Esophagus (tissue), 2 donors: ENCODE data around the gene NPHS1. TPM values are rescaled to one million over a fixed set of nuclear protein-coding genes. Genes with fewer than 3 reads are reported as not detected.

Experiments used
- H3K27ac ChIP-seq, 2 donors: one replicate each; pipeline ENCODE4 v1.5.1; 2013; ENCODE audit warnings: low read depth in 2 of 2, mild to moderate bottlenecking in 2 of 2, inconsistent platforms in 1 of 2, low read length in 1 of 2, moderate library complexity in 1 of 2
- H3K27me3 ChIP-seq, 2 donors: one replicate each; pipeline ENCODE4 v1.6.1; 2013; ENCODE audit warnings: low read length in 2 of 2, control low read depth in 1 of 2, mild to moderate bottlenecking in 1 of 2; ENCODE audit not compliant: insufficient read depth in 2 of 2, control insufficient read depth in 1 of 2
- H3K36me3 ChIP-seq, 2 donors: one replicate each; pipeline ENCODE4 v1.6.1; 2013; ENCODE audit warnings: low read length in 1 of 2; ENCODE audit not compliant: control insufficient read depth in 2 of 2, insufficient read depth in 2 of 2
- H3K4me1 ChIP-seq, 2 donors: one replicate each; pipeline ENCODE4 v1.6.1; 2013; ENCODE audit warnings: low read length in 1 of 2; ENCODE audit not compliant: control insufficient read depth in 2 of 2, insufficient read depth in 2 of 2
- H3K4me3 ChIP-seq, 2 donors: one replicate each; pipeline ENCODE4 v1.5.1; 2013; ENCODE audit warnings: low read length in 2 of 2, mild to moderate bottlenecking in 2 of 2, low read depth in 1 of 2, moderate library complexity in 1 of 2
- H3K9me3 ChIP-seq, 2 donors: one replicate each; pipeline ENCODE4 v1.6.1; 2013; ENCODE audit warnings: mild to moderate bottlenecking in 2 of 2, low read depth in 1 of 2, low read length in 1 of 2, moderate library complexity in 1 of 2; ENCODE audit not compliant: control insufficient read depth in 2 of 2, insufficient read depth in 1 of 2
- WGBS, 2 donors: extraction: QIAGEN DNeasy Blood & Tissue Kit; methylation state at CpG; one replicate each; pipeline ENCODE4 v1.1.7; 2013; 5-methylcytosine and 5-hydroxymethylcytosine counted together
- polyA plus RNA-seq, 2 donors: library from polyadenylated mRNA; stranded (reverse); fragments of 200-250 nt; gene quantifications; one replicate each; pipeline ENCODE4 v1.2.3, GENCODE V29; 2013
- donor health status: healthy with polysubstance abuse.
- donor health status: Bipolar disorder and iron deficiency.

The NPHS1 gene
- polyA plus RNA-seq, 2 donors: not detected

DNA sequence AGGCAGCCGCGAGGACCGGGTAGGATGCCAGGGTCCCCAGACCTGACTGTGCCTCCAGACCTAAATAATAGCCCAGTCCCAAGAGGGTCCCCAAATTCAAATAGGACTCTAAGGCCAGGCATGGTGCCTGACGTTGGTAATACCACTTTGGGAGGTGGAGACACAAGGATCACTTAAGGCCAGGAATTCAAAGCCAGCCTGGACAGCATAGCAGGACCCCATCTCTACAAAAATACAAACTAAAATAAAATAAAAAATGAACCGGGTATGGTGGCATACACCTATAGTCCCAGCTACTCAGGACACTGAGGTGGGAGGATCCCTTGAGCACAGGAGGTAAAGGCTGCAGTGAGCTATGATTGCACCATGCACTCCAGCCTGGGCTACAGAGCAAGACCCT lies 10.7 kb upstream of the NPHS1 start:
- H3K27me3 ChIP-seq: peaks cover 0 to 11% of the 10 kb centered on the region in 2 donors

DNA sequence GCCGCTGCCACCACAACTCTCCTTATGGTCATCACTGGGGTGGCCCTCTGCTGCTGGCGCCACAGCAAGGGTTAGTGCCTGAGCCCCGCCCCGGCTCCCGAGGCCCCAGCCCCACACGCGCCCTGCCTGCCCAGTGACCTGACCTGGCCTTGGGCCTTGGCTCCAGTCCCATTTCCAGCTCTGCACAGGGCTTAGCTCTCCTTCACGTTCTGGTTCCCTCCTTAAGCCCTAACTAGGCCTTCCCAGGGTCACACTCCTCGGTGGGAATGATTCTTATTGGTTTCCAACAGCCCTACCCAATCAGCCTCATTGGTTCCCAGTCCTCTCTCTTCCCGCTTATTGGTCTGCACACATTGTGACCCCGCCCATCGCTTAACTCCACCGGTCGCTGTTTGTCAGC lies 10.2 kb upstream of the NPHS1 start:
- H3K27me3 ChIP-seq: peaks cover 0 to 11% of the 10 kb centered on the region in 2 donors
- no peaks in the 10 kb centered on the region for H3K4me1 ChIP-seq
- peaks cover 0 to 4% of the 10 kb centered on the region in 2 donors for H3K9me3 ChIP-seq
- WGBS, 2 donors: 76 to 77% methylated on average over 12 to 14 of the region's 14 CpGs
- no peaks in the 10 kb centered on the region for H3K36me3 ChIP-seq
- no peak overlapping the region for H3K4me3 ChIP-seq
- H3K27ac ChIP-seq: no peak overlapping the region

More for the DNA sequence above, 10.7 kb upstream of the NPHS1 start:
- no peaks in the 10 kb centered on the region for H3K36me3 ChIP-seq
- peaks cover 0 to 4% of the 10 kb centered on the region in 2 donors for H3K9me3 ChIP-seq
- H3K27ac ChIP-seq: no peak overlapping the region
- no peak overlapping the region for H3K4me3 ChIP-seq
- no peaks in the 10 kb centered on the region for H3K4me1 ChIP-seq
- 85 to 90% methylated on average over 5 of the region's 5 CpGs for WGBS, 2 donors

- WGBS, 2 donors: 53 to 56% methylated on average over 19 of the region's 19 CpGs
- Histone ChIP-seq H3K27ac (no peak overlapping the region), H3K27me3 (peaks cover 0 to 13% of the 10 kb centered on the region in 2 donors), H3K4me3 (no peak overlapping the region), H3K4me1 (no peaks in the 10 kb centered on the region), H3K9me3 (peaks cover 0 to 4% of the 10 kb centered on the region in 2 donors), H3K36me3 (no peaks in the 10 kb centered on the region)
These were observed 9.4 kb upstream of the NPHS1 start for GRCh38 chr19:35861640-35862160.

GRCh38 chr19:35860818-35861639 lies 8.7 kb upstream of the NPHS1 start:
- no peak overlapping the region for H3K4me3 ChIP-seq
- peaks cover 0 to 4% of the 10 kb centered on the region in 2 donors for H3K9me3 ChIP-seq
- H3K27me3 ChIP-seq: peaks cover 0 to 16% of the 10 kb centered on the region in 2 donors
- WGBS, 2 donors: 17 to 22% methylated on average over 54 to 55 of the region's 55 CpGs
- H3K27ac ChIP-seq: no peak overlapping the region
- H3K36me3 ChIP-seq: no peaks in the 10 kb centered on the region
- peaks cover 0 to 5% of the 10 kb centered on the region in 2 donors for H3K4me1 ChIP-seq

DNA sequence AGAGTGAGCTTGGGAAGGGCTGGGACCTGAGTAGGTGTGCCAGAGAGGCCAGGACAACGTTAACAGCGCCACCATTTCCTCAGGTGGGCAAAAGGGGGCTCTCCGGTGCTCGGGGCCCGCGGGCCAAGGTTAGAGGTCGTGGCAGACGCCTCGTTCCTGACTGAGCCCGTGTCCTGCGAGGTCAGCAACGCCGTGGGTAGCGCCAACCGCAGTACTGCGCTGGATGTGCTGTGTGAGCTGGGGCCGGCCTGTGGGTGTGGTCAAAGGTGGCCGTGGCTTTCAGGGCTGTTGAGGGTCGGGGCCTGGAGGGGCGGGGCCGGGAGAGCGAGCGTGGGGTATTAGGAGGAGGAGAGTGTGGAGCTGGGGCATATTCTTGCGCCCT lies 8.1 kb upstream of the NPHS1 start:
- Histone ChIP-seq H3K27me3 (peaks cover 0 to 16% of the 10 kb centered on the region in 2 donors), H3K36me3 (no peaks in the 10 kb centered on the region), H3K9me3 (peaks cover 0 to 4% of the 10 kb centered on the region in 2 donors), H3K27ac (no peak overlapping the region), H3K4me1 (peaks cover 0 to 7% of the 10 kb centered on the region in 2 donors), H3K4me3 (no peak overlapping the region)
- 23 to 25% methylated on average over 20 to 24 of the region's 24 CpGs for WGBS, 2 donors

GRCh38 chr19:35859414-35859813 lies 7.1 kb upstream of the NPHS1 start:
- no peaks in the 10 kb centered on the region for H3K36me3 ChIP-seq
- H3K27ac ChIP-seq: no peak overlapping the region
- H3K9me3 ChIP-seq: peaks cover 0 to 4% of the 10 kb centered on the region in 2 donors
- peaks cover 0 to 19% of the 10 kb centered on the region in 2 donors for H3K27me3 ChIP-seq
- no peak overlapping the region for H3K4me3 ChIP-seq
- H3K4me1 ChIP-seq: peaks cover 0 to 7% of the 10 kb centered on the region in 2 donors
- 64 to 80% methylated on average over 4 of the region's 4 CpGs for WGBS, 2 donors

DNA sequence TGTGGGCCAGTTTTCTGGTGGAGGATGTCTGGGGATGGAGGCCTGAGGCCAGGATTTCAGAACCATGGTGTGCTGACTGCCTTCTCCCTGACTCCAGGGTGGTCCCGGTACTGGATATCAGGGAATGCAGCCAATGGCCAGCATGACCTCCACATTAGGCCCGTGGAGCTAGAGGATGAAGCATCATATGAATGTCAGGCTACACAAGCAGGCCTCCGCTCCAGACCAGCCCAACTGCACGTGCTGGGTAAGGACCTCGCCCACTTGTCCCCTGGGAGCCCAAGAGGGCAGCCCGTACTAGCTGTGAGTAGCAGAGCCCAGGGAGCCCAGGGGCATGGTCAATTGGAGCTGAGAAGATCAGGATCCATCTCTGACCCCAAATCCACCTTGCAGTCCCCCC lies 6.0 kb upstream of the NPHS1 start:
- peaks cover 0 to 7% of the 10 kb centered on the region in 2 donors for H3K4me1 ChIP-seq
- H3K4me3 ChIP-seq: no peak overlapping the region
- H3K9me3 ChIP-seq: peaks cover 0 to 4% of the 10 kb centered on the region in 2 donors
- 82 to 83% methylated on average over 6 of the region's 6 CpGs for WGBS, 2 donors
- H3K27ac ChIP-seq: no peak overlapping the region
- peaks cover 0 to 19% of the 10 kb centered on the region in 2 donors for H3K27me3 ChIP-seq
- H3K36me3 ChIP-seq: no peaks in the 10 kb centered on the region

GRCh38 chr19:35856546-35857149 lies 4.3 kb upstream of the NPHS1 start, which contains the start of gene KIRREL2:
KIRREL2 (plus strand) TSS chr19:35856911; CDS start chr19:35857120, 209 bp downstream.
- H3K27me3 ChIP-seq: peaks cover 0 to 16% of the 10 kb centered on the region in 2 donors
- WGBS, 2 donors: 1% methylated on average over 41 to 42 of the region's 42 CpGs

DNA sequence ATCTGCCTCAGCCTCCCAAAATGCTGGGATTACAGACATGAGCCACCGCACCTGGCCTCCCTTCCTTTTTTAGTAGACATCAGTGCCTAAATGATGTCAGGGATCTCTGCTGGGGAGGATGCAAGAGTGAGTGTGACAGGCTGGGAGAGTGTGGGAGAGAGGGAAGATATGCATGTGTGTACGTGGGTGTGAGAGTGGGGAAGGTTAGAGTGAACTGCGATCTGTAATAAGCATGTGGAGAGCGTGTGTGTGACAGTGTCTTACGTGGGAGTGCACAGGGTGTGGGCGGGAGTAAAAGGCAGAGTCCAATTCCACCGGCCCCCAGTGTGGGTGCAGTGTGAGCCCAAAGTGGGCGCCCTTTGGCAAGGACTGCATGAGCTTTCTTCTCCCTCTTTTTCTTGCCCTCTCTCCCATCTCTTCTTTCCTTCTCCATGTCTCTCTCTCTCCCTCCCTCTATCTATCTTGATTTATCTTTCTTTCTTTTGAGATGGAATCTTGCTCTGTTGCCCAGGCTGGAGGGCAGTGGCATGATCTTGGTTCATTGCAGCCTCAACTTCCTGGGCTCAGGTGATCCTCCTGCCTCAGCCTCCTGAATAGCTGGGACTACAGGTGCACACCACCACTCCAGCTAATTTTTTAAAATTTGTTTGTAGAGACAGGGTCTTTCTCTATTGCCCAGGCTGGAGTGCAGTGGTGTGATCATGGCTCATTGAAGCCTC lies 893 bp upstream of the NPHS1 start:
- H3K36me3 ChIP-seq: no peaks in the 10 kb centered on the region
- WGBS, 2 donors: 63 to 66% methylated on average over 8 of the region's 8 CpGs
- H3K27me3 ChIP-seq: peaks cover 0 to 12% of the 10 kb centered on the region in 2 donors
- no peak overlapping the region for H3K27ac ChIP-seq
- peaks cover 0 to 2% of the 10 kb centered on the region in 2 donors for H3K9me3 ChIP-seq
- peaks cover 0 to 7% of the 10 kb centered on the region in 2 donors for H3K4me1 ChIP-seq
- H3K4me3 ChIP-seq: no peak overlapping the region

More at GRCh38 chr19:35856546-35857149, 4.3 kb upstream of the NPHS1 start, which contains the start of gene KIRREL2:
- H3K4me3 ChIP-seq: peak within 1 kb of the TSS; percentile 28 to 40
- no peaks in the 10 kb centered on the region for H3K36me3 ChIP-seq
- H3K27ac ChIP-seq: no peak within 1 kb of the TSS
- H3K4me1 ChIP-seq: peaks cover 0 to 7% of the 10 kb centered on the region in 2 donors
- H3K9me3 ChIP-seq: peaks cover 0 to 4% of the 10 kb centered on the region in 2 donors
